ENCODE data around the gene OTP.

Gene OTP

GRCh38 chr5:77663090-77663863 is 24.8 kb upstream of the OTP start:
- H3K27me3 ChIP-seq (ENCODE audit: control insufficient read depth, insufficient read depth, low read length), result no peaks in the 10 kb centered on the region
- no peaks in the 10 kb centered on the region for H3K79me2 ChIP-seq
- H2AFZ ChIP-seq, result no peak overlapping the region
- no peak overlapping the region for H3K9ac ChIP-seq
- H3K4me3 ChIP-seq (ENCODE audit: low read depth, low read length), result no peak overlapping the region
- H3K4me2 ChIP-seq (ENCODE audit: low read length), result no peak overlapping the region
- H3K36me3 ChIP-seq (ENCODE audit: control insufficient read depth, insufficient read depth, low read length), result no peaks in the 10 kb centered on the region
- no peaks in the 10 kb centered on the region for H3K4me1 ChIP-seq
- TF ChIP-seq CTCF (IDR thresholded peaks at IDR 0.05), result no peak
- H3K9me3 ChIP-seq (ENCODE audit: control insufficient read depth, low read length), result no peaks in the 10 kb centered on the region
- H3K27ac ChIP-seq, result no peak overlapping the region

- TF ChIP-seq CTCF (IDR thresholded peaks at IDR 0.05), result no peak
- Histone ChIP-seq H3K79me2 (no peaks in the 10 kb centered on the region), H2AFZ (no peak overlapping the region), H3K4me1 (no peaks in the 10 kb centered on the region), H3K27ac (no peak overlapping the region), H3K9me3 (ENCODE audit: control insufficient read depth, low read length) (no peaks in the 10 kb centered on the region), H3K4me3 (ENCODE audit: low read depth, low read length) (no peak overlapping the region), H3K27me3 (ENCODE audit: control insufficient read depth, insufficient read depth, low read length) (no peaks in the 10 kb centered on the region), H3K9ac (no peak overlapping the region), H3K4me2 (ENCODE audit: low read length) (no peak overlapping the region), H3K36me3 (ENCODE audit: control insufficient read depth, insufficient read depth, low read length) (no peaks in the 10 kb centered on the region)
These were observed 24.1 kb upstream of the OTP start for GRCh38 chr5:77662635-77663034.

- H3K9ac ChIP-seq, result no peak overlapping the region
- H3K27ac ChIP-seq, result no peak overlapping the region
- H3K4me3 ChIP-seq (ENCODE audit: low read depth, low read length), result no peak overlapping the region
- no peaks in the 10 kb centered on the region for H3K36me3 ChIP-seq (ENCODE audit: control insufficient read depth, insufficient read depth, low read length)
- no peak for TF ChIP-seq CTCF (IDR thresholded peaks at IDR 0.05)
- no peaks in the 10 kb centered on the region for H3K79me2 ChIP-seq
- H3K27me3 ChIP-seq (ENCODE audit: control insufficient read depth, insufficient read depth, low read length), result no peaks in the 10 kb centered on the region
- H3K4me2 ChIP-seq (ENCODE audit: low read length), result no peak overlapping the region
- H3K9me3 ChIP-seq (ENCODE audit: control insufficient read depth, low read length), result no peaks in the 10 kb centered on the region
- no peak overlapping the region for H2AFZ ChIP-seq
- no peaks in the 10 kb centered on the region for H3K4me1 ChIP-seq
These were observed 20.1 kb upstream of the OTP start for GRCh38 chr5:77658662-77659061.

- Histone ChIP-seq H3K27ac (no peak overlapping the region), H3K4me1 (no peaks in the 10 kb centered on the region)
These were observed 12.8 kb upstream of the OTP start for GRCh38 chr5:77651343-77651742.

More at GRCh38 chr5:77651343-77651742, 12.8 kb upstream of the OTP start:
- Histone ChIP-seq H2AFZ (no peak overlapping the region), H3K4me3 (ENCODE audit: low read depth, low read length) (no peak overlapping the region), H3K4me2 (ENCODE audit: low read length) (no peak overlapping the region), H3K9me3 (ENCODE audit: control insufficient read depth, low read length) (no peaks in the 10 kb centered on the region), H3K36me3 (ENCODE audit: control insufficient read depth, insufficient read depth, low read length) (no peaks in the 10 kb centered on the region), H3K79me2 (no peaks in the 10 kb centered on the region), H3K9ac (no peak overlapping the region), H3K27me3 (ENCODE audit: control insufficient read depth, insufficient read depth, low read length) (no peaks in the 10 kb centered on the region)
- no peak for TF ChIP-seq CTCF (IDR thresholded peaks at IDR 0.05)

Data from parathyroid adenoma (tissue), 2 donors.